GM21367 (cell line): ENCODE data around the gene LEFTY2.
"Not testable (repeated sequence)": the region's sequence is repeated elsewhere in the genome, so short reads cannot be mapped to it uniquely, and the experiment has no call there.

ENCODE experiments used
- ATAC-seq: cut with Tn5 transposase; IDR thresholded peaks from one replicate; pipeline ENCODE4 v1.9.1; 2021; ENCODE audit not compliant: unreplicated experiment

The LEFTY2 gene

DNA sequence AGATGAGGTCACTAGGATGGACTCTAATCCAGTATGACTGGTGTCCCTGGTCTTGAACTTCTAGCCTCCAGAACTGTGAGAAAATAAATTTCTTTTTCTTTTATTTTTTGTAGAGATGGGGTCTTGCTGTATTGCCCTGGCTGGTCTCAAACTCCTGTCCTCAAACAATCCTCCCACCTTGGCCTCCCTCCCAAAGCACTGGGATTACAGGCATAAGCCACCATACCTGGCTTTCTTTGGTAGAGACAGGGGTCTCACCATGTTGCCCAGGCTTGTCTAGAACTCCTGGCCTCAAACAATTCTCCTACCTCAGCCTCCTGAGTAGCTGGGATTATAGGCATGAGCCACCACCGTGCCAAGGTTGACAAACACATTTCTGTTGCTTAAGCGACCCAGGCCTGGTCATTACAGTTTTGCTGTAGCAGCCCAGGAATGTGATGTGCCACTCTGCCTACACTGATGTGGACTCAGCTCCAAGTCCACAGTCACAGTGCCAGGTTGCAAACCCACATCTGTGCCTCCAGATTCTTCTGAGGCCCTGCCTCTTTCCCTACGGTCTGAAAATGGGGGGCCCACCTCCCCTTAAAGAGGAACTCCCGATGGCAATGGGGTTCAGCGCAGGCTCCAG, 32.9 kb downstream of the LEFTY2 start:
- no peak for ATAC-seq

DNA sequence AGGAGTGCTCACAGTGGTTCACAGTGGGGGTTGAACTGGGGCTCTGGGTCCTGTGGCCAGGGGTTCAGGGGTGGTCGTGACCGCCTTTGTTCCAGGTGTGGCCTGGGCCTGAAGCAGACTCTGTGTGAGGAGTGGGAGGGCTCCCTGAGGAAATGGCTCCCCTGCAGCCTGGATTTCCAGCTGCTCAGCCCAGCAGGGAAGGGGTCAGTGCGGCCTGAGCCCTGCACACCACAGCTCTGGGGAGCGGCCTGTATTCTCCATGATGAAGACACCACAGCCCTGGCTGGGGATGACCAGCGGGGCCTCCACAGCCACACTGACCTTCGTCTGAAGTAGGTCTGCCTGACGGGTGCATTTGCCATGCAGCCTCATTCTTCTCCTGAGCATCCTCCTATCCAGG, 33.7 kb downstream of the LEFTY2 start:
- no peak for ATAC-seq

DNA sequence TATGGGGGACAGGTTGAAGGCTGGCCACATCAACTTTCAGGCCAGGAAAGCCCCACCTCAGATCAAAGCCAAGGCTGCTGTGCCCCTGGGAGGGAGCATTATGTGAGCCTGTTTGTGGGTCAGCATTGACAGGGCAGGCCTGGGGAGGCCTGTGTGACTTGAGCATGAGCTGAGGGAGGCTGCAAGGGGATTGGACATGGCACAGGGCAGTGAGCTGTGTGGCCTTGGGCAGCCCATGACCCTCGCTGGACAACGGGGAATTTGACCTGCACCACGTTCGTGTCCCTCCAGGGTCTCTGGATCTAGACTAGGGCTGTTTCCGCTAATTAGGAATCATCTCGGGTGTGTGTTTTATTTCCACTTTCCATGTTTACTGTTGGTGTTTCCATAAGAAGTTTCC, 34.6 kb downstream of the LEFTY2 start:
- no peak for ATAC-seq

DNA sequence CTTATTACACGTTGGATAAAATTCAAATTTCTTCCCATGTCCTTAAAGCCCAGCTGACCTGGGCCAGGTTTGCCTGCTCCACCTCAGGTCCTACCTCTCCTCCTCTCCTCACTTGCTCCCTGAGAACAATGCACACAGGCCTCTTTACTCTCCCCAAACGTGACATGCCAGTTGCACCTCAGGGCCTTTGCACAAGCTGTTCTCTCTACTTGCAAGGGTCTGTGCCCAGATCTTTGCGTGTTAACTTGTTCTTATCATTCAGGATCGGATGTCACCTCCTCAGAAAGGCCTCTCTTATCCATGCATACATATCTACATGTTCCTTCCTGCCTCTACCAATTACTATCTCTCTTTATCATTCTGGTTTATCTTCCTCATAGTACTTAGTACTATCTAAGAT, 37.4 kb downstream of the LEFTY2 start:
- ATAC-seq: no peak

DNA sequence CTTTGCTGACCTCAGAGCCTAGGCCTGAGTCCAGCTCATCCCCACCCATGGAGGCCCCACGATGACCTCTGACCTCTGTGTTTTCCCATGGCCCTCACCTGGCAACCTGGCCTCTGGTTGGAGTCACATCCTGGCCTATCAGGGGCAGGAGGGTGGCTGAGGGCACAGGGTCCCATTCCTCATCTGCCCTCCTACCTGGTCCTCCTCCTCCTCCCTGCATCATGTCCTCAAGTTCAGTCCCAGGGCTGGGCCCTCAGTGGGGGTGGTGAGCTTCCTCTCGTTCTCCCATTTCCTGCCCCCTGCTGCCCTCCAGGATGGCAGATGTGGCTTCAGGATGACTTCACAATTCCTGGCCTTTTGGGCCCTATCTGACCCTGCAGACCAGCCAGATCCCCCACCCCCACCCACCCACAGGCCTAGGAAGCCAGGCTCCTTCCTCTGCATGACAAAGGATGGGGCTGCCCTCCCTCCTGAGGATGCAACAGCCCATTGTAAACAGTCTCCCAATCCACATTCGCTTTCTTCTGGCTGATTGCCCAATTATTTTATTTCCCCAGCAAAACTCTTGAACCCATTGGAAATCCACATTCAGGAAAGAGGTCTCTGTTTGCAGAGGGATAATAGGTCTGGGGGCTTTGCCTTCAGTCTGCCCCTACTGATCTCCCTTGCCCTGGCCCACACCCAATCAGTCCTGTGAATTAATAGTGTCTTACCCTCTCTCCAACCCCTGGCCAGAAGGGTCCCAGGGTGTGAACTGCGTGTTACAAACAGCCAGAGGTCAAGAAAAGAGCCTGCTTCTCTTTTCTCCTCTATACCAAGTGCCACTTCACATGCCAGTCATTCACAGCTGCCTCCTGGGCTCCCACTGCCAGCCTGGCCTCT, 41.7 kb downstream of the LEFTY2 start:
- no peak for ATAC-seq

DNA sequence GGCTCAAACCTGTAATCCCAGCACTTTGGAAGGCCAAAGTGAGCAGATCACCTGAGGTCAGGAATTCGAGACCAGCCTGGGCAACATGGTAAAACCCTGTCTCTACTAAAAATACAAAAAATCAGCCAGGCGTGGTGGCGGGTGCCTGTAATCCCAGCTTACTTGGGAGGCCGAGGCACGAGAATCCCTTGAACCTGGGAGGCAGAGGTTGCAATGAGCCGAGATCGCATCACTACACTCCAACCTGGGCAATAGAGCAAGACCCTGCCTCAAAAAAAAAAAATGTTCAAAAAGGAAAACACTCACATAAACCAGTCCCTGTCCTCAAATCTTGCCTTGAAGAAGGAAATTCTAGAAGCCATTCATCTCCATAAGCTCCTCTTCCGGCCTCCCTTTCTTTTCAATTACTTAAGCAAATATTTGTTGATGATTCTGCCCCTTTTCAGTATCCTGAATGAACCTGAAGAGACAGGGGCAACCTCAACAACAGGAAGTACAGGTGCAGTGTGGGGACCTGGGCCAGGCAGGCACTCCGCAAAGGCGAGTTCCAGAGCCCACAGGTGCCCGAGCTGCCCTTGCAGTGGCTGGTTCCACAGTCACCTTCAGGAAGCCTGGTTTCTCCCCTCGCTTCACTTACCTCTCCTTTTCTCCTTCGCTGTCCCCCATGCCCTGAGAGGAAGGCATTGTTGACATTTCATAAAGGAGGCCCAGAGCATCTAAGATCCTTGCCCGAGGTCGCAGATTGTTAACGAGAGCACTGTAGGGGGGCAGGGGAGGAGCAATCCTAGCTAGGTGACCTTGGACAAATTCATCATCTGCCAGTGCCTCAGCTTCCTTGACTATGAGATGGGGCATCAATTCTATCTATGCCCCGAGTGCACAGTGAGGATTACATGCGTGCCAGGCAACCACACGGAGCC, 43.2 kb downstream of the LEFTY2 start:
- ATAC-seq: no peak

DNA sequence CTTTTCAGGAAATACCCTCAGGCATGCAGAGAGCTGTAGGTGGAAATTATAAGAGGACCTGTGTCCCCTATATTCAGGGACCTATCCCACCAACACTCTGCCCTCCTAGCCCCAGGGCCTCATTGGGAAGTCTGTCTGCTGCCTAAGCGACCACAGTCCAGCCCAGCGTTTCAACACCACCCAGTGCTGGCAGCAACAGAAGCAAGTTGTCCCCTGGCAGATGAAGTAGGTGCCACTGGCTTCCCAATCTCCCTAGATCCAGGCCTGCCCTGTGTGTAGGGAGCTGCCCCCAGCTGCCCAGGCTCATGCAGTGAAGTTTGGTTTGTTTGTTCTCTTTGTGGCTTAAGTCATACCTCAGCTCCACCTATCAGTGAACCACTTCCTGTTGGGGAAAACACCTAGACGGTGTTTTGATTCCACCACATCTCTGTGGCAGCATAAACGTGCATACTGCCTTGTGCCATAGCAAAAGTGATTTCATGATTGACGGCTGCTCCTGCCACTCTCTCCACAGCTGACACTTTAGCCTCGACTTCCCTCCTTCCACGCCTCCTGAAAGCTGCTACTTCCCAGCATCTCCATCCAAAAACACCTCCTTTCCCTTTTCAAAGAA, 44.0 kb downstream of the LEFTY2 start:
- ATAC-seq: peak; percentile 100

DNA sequence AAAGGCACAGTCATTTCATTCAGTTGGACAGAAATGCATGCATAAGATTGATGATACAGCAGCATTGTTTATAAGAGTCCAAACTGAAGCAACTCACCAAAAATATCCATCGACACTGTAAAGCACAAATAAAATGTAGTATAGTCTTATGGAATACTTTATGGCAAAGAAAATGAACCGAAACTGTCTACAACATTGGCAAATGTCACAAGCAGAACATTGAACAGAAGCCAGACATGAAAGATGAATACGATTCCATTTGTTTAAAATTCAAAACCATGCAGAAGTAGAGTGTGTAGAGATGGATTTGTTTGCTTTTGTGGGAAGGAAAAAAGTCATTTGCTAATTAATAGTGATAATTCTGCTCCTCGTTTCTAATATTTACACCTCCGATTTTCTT, 44.5 kb downstream of the LEFTY2 start:
- ATAC-seq: no peak

DNA sequence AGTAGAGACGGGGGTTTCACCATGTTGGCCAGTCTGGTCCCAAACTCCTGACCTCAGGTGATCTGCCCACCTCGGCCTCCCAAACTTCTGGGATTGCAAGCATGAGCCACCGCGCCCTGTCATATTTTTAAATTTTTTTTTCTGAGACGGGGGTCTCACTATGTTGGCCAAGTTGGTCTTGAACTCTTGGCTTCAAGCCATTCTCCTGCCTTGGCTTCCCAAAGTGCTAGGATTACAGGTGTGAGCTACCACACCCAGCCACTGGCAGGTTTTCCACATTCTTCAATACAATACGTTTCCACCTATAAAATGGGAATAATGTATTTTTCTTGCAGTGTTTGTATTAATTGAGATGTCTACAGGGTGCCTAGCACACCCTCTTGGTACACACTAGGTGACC, 48.7 kb downstream of the LEFTY2 start:
- no peak for ATAC-seq

DNA sequence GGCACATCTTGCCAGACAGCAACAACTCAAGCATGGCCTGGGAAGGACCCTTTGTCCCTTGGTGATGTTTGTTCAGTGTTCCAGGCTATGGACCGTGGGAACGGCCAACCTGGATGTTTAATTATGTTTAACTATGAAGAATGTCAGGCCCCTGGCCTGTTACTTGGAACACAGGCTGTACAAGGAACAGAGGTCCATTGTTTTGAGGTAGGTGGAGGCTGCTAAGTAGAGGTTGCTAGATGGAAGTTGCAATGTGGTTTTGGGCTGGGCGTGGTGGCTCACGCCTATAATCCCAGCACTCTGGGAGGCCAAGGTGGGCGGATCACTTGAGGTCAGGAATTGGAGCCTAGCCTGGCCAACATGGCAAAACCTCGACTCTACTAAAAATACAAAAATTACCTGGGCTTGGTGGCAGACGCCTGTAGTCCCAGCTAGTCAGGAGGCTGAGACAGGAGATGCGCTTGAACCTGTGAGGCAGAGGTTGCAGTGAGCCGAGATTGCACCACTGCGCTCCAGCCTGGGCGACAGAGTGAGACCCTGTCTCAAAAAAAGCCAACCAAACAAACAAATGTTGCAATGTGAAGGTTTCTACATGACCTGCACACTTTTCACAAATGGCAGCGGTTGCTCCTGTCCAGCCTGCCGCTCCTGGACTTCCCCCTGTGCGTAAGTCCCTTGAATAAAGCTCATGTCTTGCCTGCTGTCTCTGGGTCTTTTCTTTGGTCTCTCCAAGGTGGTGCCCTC, 49.6 kb downstream of the LEFTY2 start:
- ATAC-seq: no peak

DNA sequence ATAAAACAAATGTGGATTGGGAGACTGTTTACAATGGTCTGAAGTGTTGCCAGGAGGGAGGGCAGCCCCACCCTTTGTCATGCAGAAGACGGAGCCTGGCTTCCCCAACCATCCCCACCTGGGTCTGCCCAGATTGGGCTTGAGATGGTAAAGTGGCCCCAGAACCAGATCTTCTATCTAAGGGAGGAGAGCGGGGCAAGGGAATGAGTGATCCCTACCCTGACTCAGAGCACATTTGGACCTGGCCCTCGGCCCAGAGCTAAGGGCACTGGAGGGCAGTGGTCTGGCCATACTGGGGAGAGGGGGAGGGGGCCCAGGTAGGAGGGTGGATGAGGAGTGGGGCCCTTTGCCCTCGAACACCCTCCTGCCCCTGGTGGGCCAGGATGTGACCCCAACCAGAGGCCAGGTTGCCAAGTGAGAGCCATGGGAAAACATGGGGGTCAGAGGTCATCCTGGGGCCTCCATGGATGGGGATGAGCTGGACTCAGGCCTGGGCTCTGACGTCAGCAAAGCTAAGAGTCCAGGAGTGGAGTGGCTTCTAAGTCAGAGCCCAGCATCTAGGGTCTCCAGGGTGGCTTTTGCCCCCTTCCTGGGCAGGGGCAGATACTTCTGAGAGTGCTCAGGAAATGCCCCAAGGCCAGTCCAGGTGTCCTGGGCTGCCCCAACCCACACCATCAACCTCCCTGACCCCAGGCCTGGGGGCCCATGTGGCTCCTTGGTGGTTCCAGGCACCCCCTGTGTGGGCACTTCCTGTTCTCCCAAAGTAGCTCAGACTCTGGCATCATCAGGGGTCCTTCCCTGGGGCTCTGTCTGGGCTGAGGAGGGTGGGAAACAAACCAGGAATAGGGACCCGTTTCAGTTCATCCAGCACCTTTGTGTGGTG, 50.4 kb downstream of the LEFTY2 start:
- no peak for ATAC-seq

DNA sequence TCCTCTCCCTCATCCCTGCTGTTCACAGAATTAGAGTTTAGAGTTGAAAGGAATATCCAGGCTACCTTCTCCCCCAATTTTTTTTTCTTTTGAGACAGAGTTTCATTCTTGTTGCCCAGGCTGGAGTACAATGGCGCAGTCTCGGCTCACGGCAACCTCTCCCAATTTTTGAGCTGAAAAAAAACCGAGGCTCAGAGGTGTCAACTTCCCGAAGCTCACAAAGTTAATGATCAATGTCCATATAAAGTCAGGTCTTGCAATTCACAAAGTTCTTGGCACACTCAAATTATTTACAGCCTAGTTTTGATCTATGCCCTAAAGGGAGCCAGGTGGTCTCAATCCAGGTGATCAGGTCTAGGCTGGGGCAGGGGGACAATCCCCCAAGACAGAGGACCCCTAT, 51.3 kb downstream of the LEFTY2 start:
- ATAC-seq: no peak

DNA sequence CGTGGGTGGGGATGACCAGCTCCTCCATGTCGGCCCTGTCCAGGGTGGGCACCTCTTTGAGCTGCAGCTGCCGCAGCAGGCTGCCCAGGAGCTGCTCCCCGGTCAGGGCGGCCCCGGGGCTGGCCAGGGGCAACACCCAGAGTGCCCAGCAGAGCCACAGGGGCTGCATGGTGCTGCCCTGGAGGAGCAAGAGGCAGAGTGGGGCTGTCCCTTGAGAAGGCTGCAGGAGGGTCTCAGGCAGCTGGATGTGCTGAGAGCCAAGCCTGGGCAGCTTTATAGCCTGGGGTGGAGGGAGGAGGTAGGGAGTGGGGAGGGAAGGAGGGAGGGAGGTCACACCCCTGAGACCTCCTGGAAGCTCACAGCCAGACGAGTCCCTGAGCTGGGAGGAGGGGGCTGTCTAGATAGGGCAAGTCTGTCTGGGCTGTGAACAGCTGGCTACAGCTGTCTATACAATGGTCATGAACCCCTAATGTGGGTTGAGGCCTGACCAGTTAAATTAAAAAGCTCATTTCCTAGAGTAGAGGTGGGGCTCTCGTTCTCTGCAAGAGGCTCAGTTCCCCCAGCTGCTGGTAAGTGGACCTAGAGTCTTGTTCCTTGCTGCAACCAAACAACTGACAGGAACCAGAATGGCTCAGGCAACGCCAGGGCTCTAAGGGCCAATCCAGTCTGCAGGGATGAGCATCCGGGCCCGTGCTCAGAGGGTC, 52.0 kb downstream of the LEFTY2 start, which contains the start of gene LEFTY1:
Gene LEFTY1 (minus strand): TSS at position 249 of the 704 bp plus-strand sequence. CDS start 80 bp downstream, at position 169.
- ATAC-seq: no peak

DNA sequence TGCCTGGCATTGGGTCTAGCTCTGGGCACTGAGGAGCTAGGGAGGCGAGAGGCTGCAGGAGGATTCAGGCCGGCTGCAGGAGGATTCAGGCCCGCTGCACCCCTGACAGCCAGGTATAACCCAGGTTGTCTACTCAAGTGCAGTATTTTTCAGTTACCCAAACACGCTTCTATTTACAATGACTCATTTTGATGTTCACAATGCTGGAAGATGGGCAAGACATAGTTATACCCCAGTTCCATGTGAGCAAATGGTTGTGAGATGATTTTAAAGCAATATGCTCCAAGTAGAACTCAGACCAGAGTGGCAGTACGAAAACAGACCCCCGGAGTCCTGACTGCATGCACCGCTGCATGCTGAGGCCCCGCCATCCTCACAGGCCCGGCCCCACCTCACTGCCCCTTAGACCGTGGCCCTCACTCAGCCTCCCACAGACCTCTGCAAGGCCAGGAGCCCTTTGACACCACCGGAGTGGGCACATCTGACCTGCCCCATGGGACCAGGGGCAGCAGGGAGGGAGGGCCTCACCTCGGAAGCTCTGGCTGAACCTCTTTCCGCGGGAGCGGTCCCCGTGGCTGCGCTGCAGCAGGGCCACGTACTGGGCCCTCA, 52.6 kb downstream of the LEFTY2 start:
- no peak for ATAC-seq

DNA sequence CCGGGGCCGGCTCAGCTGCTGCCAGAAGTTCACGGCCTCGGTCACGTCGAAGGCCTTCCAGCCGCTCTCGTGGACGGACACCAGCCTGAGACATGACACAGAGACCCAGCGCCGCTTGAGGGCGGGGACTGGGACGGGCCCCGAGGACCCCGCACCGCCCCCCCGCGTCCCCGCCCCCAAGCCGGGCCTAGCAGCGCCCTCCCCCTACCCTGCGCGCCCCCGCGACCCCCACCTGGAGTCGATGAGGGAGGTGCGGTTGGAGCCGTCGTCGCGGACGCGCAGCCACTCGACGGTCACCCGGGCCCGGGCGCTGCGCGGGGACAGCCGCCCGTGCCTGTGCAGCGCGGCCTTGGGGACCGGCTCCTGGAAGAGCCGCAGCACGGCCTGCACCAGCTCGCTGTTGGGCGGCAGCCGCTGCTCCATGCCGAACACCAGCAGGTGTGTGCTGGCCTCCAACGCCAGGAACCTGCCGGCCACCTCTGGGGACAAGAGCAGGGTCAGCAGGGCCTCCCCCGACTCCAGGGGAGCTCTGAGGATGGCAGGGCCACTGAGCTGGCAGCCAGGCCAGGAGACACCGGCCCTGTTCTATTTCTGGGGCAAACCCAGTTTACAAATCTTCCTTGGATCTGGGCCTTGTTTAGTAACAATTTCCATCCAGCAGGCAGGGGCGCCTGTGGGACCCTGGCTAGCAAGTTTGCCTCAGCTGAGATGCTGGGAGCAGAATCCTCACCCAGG, 53.3 kb downstream of the LEFTY2 start:
- ATAC-seq: not testable (repeated sequence)

DNA sequence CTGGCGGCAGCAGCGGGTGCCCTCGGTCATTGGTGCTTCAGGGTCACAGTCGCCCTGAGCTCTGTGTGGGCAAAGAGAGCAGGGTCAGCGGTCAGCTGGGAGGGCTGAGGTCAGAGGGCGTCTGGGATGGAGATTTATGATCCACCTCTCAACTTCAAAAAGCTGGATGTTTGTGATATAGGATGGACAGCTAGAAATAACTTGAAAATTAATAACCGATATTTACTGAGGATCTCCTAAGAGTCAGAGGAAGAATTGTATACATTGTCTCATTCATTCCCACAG, 54.0 kb downstream of the LEFTY2 start:
- ATAC-seq: no peak
